Stromal cell of bone marrow (primary cell): ENCODE results near the gene GPR108.
"Not testable (repeated sequence)": the region's sequence is repeated elsewhere in the genome, so short reads cannot be mapped to it uniquely, and the experiment has no call there.

Experiments
- DNase-seq: peaks from one replicate; pipeline ENCODE4 v3.0.0-alpha.2; 2012; ENCODE audit warnings: low read depth

Gene GPR108

GRCh38 chr19:6720369-6721137, 16.8 kb downstream of the GPR108 start, which contains the start of gene C3:
TSS of gene C3 (minus strand) at chr19:6720650. CDS start at chr19:6720589, 61 bp downstream.
- peak; percentile 67 for DNase-seq

- no peak for DNase-seq
Observed at GRCh38 chr19:6719992-6720368, 17.4 kb downstream of the GPR108 start.

- DNase-seq = no peak
Observed at GRCh38 chr19:6719540-6719861, 17.9 kb downstream of the GPR108 start.

GRCh38 chr19:6718741-6719539, 18.4 kb downstream of the GPR108 start:
- DNase-seq = no peak

GRCh38 chr19:6718111-6718740, 19.2 kb downstream of the GPR108 start:
- no peak for DNase-seq

GRCh38 chr19:6717441-6717971, 19.9 kb downstream of the GPR108 start:
- no peak for DNase-seq

GRCh38 chr19:6717036-6717435, 20.3 kb downstream of the GPR108 start:
- no peak for DNase-seq

GRCh38 chr19:6716610-6716970, 20.8 kb downstream of the GPR108 start:
- no peak for DNase-seq

- no peak for DNase-seq
Observed at GRCh38 chr19:6714749-6715555, 22.4 kb downstream of the GPR108 start.

- no peak for DNase-seq
Observed at GRCh38 chr19:6713773-6714692, 23.3 kb downstream of the GPR108 start.

- DNase-seq = no peak
Observed at GRCh38 chr19:6712692-6713670, 24.4 kb downstream of the GPR108 start.

GRCh38 chr19:6712231-6712630, 25.1 kb downstream of the GPR108 start:
- DNase-seq = no peak

- no peak for DNase-seq
Observed at GRCh38 chr19:6711605-6712004, 25.8 kb downstream of the GPR108 start.

GRCh38 chr19:6711078-6711361, 26.4 kb downstream of the GPR108 start:
- no peak for DNase-seq

- DNase-seq = no peak
Observed at GRCh38 chr19:6710273-6711077, 26.9 kb downstream of the GPR108 start.

GRCh38 chr19:6709549-6709948, 27.8 kb downstream of the GPR108 start:
- no peak for DNase-seq

GRCh38 chr19:6708913-6709312, 28.5 kb downstream of the GPR108 start:
- not testable (repeated sequence) for DNase-seq

GRCh38 chr19:6708346-6708745, 29.0 kb downstream of the GPR108 start:
- DNase-seq = no peak

GRCh38 chr19:6707658-6708018, 29.7 kb downstream of the GPR108 start:
- DNase-seq = no peak
